Fibroblast of skin of right biceps (primary cell): ENCODE data around the gene PTPRT.
"Not testable (repeated sequence)": the region's sequence is repeated elsewhere in the genome, so short reads cannot be mapped to it uniquely, and the experiment has no call there.

Experiments
- DNase-seq: peaks from one replicate; pipeline ENCODE4 v3.0.0-alpha.2; 2013

The PTPRT gene

DNA sequence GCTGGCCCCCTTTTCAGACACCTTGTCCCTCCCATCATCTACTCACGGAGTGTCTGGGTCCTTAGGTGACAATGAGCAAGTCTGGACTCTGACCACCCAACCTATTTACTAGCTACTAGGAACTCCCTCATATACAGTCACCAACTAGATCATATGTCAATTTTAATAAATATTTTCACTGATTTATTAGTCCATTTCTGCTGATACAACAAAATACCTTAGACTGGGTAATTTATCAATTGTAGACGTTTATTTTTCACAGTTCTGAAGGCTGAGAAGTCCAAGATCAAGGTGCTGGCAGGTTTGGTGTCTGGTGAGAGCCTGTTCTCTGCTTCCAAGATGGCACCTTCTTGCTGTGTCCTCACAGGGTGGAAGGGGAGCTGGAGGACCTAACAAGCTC is 229.7 kb downstream of the PTPRT start:
- no peak for DNase-seq

DNA sequence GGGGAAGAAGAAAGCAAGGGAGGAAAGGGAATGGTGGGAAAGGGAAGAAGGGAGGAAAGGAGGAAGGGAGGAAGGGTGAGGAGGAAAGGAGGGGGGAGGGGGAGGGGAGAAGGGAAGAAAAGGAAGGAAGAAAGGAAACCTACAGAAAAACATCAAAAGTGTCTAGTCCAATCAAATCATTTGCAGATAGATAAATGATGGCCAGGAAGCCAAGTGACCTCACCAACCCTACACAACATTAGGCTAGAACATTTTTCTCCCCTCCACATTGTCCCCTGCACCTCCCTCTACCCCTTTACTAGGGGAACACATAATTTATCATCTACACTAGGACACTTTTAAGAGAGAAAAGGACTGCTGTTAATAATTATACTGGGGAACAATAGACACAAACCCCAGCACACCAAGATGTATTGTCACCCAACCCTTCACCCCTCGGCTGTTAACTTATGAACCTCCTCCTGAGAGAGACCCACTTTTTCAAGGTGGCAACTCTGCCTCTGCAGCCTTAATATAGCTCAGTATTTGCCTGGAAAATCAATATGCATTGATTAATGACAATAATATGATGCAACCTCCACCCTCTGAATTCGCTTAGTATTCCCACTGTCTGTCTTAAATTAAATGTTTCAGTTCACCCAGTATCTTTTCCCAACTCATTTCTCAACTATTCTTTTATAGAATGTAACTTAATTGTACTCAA is 231.2 kb downstream of the PTPRT start:
- DNase-seq = no peak

DNA sequence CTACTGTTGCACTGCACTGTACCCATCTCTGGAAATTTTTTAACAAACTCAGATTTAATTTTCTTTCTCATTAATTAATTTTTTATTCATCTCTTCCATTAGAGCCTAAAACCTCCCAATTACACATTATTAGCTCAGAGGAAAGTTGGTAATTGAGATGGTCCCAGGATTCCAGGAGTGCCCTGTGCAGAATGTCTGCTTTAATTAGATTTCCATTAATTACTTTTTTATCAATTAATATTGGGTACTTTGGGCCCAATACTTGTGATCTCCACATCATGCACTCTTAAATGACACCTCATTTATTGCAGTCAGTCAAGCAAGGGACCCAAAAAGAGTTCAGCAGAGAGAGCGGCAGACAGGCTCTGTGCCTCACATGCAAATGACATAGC is 232.0 kb downstream of the PTPRT start:
- no peak for DNase-seq

DNA sequence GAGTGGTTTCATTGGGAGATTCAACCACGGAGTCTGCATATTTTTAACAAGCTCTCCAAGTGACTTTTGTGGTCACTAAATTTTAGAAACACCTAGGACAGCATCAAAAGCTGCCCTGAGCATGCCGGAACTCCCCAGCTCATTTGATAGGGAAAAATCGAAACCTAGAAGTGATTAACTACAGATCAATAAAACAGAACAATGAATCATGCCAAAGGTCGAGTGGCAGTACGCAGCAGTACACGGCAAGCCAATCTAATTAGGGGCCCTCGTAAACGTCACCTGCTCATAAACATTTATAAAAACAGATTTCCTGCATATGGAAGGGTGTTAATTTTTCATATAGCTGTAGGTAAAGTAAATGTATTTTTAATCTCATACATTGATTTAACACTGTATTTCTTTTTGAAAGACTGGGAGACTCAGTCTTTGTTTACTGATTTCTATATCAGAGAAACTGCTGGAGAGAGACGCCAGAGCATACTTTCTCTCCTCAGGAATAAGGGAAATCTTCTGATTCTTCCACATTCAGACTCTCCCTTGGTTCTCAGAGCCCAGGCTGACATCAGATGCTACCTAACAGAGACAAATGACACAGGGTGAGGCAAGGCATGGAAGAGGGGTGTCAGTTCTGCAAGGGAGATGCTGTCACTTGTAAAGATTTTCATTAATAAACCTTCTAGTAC is 232.5 kb downstream of the PTPRT start:
- DNase-seq = no peak

DNA sequence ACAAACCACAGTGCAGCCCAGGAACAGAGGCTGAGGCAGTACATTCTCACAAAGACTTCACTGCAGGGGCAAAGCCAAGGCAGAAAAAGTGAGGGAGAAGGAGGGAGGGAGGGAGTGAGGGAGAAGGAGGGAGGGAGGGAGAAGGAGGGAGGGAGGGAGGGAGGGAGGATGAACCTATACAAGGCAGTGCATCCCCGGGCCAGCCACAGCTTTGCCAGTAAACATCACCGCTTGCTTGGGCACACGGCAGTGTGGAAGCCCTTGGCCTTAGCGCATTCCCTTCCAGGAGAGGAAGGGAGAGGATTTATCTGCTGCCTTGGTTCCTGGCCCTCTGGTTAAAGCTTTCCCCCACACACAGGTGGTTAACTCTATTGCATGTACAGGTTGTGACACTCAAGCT is 234.0 kb downstream of the PTPRT start:
- no peak for DNase-seq

DNA sequence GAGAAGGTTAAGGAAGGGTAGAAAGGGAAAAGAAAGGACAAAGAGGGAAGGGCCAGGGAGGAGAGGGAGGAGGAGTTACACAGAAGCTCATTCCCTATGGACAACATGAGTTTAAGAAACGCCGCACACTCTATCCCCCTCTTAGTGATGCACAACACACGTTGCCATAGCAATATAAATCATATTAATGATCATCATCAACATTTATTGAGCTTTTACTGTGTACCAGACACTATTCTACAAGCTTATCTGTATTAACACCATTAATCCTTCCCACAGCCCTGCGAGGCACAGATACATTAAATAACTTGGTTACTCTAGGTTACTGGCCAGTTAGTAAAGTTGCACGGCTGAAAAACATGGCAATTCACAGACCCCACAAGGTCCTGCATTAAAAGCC is 234.8 kb downstream of the PTPRT start:
- DNase-seq = no peak

DNA sequence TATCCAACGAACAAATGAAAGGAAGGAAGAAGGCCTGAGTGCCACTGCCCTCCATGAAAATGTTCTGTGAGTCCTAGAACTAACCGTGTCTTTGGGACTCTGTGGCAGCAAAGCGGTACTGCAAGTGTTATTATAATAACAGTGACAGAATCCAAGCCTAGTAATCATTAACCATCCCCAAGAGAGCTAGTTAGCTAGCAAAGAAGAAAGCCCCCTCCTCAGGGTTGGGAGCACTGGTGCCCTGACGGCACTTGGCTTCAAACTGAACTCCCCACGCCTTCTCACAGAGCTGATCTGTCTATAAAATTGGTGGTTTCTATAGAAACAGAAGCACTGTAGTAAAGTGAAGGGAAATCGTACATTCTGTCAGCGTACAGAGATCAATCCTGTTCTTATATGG is 239.8 kb downstream of the PTPRT start:
- no peak for DNase-seq

DNA sequence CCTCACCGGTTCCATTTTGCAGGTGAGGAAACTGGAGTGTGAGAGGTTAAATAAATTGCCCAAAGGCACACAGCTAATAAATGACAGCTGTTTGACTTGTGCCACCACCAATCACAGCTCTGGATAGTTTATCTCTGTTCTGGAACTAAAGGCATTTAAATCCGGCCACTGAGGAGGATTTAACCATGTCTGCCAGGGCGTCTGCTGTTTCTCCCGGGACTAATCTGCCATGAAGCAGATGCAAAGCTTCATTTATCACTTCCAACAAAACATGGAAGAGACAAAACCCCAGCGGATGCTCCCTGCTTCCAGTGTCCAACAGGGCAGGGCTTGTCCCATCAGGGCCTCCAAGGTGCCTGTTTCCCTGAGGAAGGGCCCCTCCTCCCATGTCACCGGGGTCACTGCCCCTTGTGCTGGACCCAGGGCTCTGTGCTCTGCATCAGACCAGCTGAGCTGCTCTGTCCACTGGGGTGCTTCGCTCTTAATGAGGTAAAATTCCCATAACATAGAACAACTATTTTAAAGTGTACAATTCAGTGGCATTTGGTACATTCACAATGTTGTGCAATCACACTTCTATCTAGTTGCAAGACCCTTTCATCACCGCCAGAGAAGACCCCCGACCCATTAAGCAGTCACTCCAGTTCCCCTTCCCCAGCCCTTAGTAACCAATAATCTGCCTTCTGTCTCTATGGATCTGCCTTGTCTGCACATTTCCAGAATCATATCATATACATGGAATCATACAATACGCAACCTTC is 244.3 kb downstream of the PTPRT start:
- DNase-seq = no peak

DNA sequence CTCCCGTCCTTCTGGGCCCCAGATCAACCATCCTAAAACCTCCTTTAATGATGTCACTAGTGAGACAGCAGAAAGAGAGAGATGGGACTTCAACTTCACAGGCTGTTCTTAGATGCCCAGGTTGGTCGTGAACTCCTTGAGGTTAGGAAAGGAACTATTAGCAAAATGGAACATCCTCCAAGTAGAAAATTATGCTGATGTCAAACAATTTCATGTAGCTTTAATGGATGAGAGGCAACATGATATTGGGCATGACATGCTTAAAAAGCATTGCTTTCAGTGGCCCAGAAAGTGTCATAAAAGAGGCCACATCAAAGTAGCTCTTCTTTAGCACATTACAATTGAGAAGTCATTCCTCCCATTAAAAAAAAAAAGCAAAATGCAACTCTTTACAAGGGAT is 248.1 kb downstream of the PTPRT start:
- no peak for DNase-seq

DNA sequence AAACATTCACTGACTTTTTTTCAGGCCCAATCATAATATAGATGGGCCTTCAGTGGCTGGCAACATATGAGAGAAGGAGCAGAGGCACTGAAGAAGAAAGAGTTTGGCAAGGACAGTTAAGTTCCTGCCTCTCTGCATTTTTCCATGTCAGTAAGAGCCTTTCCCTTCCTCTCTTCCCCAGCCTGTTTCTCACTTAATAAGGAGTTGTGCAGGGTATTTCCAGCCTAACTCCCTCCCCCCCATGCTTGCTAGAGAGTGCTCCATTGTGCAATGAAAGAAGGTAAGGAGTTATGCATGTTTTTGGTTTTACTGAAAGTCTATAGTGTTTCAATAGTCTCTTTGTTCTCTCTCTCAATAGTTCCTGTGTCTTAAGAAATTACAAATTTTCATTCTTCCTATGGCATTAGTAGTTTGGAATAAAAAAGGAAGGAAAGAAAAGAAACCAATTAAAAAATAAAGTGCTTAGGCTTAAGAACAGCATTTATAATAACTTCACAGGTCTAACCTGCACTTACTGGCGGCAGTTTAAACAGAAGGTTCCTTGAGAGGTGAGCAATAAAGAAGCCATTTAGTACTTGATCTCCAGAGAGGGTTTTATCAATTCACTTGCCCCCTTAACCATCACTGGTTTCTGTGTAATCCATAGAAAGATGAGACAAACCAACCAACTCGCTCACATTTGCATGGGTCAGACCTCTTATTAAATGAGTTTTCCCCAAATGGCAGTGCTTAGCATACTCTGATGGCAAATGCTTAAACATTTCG is 251.1 kb downstream of the PTPRT start:
- DNase-seq = no peak

DNA sequence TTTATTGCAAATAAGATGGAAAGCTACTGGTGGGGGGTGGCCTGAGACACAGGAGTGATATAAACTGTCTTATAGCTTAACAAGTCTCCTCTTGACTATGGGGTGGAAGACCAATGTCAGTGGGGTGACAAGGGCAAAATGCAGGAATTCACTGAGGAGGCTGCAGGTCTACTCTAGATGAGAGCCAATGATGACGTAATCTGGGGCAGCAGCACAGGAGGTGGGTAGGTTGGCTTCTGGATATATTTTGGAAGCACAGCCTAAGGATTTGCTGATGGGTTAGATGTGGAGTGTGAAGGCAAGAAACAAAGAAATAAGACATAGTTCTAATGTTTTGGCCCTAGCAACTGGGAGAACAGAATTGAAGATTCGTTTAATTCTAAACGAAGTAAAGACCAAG is 253.2 kb downstream of the PTPRT start:
- no peak for DNase-seq

DNA sequence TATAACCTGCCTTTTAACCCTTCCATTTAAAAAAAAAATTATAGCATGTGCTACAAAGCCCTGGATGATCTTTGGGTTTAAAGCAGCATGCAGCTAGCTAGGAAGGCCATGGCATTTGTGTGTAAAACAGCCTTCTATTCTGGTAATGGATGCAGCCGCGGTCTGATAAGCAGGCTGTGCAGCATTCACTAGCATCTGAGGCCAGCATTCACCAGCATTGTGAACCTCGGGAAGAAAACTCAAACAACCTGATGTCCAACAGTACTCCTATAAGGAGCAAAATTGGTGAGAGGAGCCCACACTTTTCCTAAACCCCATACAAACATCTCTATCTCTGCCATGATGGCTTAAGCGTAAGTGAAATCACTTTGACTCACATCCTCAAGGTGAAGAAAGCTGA is 265.5 kb downstream of the PTPRT start:
- no peak for DNase-seq

DNA sequence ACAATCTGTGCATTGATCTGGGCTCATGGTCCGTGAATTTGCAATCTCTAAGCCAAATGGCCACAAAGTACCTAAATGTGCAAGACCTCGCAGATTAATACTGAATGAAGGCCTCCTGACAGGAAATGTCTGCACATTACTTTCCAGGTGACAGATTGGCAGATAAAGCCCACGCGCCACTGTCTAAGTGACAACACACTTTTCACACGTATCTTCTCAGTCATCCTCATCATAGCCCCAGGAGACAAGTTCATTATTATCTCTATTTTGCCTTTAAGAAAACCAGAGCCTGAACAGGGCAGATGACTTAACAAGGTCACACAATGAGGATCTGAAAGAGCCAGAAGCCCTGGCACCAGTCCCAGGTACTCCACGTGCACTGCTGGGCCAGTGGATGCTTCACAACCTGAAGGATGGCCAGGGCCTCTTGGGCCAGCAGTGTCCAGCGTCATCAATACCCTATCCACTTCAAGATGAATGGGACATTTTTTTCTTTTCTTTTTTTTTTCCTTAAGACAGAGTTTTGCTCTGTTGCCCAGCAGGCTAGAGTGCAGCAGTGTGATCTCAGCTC is 266.3 kb downstream of the PTPRT start:
- DNase-seq = no peak

DNA sequence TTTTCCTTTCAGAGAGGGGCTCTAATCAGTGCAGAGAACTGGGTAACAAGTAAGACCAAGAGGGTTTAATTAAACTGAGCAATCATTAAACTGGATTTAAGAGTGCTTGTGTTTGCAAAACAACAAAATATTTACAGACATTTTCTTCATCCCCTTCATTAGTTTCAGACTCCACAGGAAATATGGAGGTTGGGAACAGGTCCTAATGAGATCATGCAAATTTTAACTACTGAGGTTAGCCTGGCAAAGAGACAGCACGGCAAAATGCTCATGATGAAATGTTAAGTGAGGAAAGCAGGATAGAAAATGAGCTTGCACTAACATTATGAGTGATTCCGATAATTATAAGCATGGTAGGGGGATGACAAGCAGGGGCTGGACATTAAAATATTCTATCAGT is 268.9 kb downstream of the PTPRT start:
- DNase-seq = no peak

DNA sequence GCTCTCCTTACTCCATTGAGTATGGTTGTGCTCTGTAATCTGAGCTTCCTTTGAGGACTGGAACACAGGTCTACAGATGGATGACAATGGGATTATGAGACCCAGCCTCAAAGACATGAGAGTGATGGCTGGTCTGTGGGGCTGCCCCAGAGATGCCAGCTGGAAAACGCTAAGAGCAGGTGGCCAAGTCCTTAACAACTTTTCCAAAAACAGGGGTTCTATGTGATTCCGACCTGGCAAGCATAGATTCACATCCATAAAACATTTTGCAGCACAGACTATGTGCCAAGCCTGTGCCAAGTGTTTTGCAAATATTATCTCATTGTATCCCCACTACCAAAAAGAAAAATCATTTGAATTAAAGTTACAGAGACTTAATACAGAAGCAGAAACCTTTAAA is 270.4 kb downstream of the PTPRT start:
- DNase-seq = no peak

DNA sequence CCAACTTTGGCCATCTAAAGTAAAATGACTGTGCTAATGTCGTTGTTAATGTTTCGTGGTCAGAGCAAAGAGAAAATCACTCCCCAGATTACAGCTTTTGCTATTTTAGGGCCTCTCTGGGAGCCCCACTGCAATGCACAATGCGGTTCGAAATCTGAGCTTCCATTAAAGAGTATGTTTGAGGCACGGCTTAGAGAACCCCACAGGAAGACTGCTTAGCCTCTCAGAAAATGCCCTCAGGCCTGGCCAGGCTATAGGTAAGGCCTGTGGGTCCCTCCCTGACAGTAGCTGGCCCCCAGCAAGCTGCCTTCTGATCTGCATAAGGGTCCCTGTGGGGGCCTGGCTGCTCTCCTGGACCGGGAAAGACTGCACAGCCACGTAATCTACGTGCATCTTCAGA is 274.6 kb downstream of the PTPRT start:
- DNase-seq = no peak

DNA sequence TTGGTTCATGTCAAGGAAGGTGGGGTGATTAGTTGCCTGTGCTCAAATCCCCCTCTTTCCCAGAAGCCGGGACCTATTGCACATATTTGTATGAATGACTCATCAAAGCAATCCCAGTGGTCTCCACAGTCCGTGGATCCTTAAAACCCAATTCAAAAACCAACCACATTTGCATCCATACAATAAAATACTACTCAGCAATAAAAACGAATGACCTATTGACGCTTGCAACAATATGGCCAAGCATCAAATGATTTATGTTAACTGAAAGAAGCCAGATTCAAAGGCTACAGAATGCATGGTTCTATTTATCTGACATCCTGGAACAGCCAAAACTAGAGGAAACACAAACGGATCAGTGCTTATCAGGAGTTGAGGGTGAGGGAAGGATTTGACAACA is 275.4 kb downstream of the PTPRT start:
- DNase-seq = no peak

DNA sequence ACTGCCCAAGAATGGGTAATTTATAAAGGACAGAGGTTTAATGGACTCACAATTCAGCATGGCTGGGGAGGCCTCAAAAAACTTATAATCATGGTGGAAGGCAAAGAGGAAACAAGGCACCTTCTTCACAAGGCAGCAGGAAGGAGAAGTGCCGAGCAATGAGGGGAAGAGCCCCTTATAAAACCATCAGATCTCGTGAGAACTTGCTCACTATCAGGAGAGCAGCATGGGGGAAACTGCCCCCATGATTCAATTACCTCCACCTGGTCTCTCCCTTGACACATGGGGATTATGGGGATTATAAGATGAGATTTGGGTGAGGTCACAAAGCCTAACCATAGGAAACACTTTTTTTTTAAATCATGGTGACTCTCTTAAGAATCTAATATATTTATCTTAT is 278.9 kb downstream of the PTPRT start:
- not testable (repeated sequence) for DNase-seq

DNA sequence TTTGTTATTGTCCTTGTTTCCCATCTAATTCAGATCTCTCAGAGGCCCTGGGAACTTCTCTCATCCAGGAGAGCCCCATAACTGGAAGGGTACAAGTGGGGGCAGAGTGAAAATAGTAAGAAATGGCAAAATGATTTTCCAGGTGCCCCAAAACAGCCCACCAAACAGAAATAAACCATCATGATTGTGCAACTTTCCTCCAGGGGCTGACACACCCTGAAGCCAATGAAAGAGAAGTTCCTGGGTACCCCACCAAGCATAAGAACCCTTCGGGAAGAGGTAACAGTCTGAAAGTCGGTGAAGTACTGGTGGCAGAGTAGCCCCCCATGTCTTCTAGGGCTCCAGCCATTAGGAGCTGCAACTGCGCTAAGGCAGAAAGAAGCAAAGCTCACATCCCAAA is 282.0 kb downstream of the PTPRT start:
- DNase-seq = no peak

DNA sequence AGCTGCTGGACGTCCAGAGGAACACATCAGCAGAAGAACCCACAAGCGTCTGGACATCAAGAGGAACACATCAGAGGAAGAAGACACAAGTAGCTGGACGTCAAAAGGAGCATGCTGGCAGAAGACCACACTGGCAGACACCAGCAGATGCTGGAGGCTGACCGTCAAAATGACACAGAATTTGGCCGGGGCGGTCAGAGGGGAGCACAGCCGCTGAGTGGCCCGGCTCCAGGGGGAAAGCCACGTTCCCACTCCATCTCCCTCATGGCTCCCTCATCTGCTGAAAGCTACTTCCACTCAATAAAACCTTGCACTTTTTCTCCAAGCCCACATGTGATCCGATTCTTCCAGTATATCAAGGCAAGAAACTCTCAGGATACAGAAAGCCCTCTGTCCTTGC is 283.6 kb downstream of the PTPRT start:
- no peak for DNase-seq

DNA sequence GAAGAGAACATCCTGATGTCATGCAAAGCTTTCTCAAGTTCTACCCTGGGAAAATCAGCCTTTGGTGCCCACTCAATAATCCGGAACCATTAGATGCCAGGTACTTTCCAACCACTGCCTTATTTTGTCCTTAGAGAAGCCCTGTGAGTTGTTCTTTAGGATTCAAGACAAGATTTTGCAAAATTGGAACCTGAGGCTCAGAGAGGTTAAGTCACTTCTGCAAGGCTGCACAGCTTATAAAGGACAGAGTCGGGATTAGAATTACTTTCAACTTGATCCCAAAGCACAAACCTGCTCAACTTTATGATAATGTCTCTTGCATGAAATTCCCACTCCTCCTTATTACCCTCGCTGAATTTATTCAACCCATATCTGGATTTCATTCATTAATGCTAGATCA is 287.2 kb downstream of the PTPRT start:
- DNase-seq = no peak

DNA sequence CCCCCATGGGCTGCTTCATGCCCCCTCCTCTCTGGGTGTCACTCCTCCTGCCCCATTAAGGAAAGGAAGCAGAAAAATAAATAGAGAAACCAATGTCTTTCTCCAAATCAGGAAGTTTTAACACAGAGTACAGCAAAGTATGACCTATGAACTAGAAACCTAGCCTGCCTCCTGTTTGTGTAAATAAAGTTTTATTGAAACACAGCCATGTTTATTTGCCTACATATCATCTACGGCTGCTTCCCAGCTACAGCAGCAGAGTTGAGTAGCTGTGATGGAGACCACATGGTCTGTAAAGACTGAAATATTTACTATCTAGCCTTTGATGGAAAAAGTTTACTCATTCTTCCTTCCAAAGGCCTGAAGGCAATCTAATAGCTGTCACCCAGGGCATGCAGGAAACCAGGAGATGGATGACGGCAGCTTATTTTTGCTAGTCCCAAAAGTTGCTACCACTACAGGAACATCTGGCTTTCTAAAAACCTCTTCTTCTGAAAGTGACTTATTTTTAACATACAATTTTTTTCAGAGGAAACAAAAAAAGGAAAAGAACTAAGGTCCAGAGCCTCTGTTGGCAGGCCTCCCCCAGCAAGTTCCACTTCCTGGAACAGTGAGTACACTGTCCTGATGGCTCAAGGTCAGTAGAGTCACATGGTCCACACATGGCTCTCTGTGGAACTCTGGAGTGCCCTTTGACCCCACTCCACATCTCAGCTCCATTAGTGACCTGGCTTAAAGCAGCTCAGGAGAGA is 287.8 kb downstream of the PTPRT start:
- no peak for DNase-seq
